ENCODE results near the gene CES2.
A peak's percentile ranks its signal among the peaks of the same experiment; 100 is the strongest.
"Not testable (repeated sequence)": the region's sequence is repeated elsewhere in the genome, so short reads cannot be mapped to it uniquely, and the experiment has no call there.

CES2 gene

GRCh38 chr16:66955363-66956153 lies 20.2 kb downstream of the CES2 start:
- not testable (repeated sequence) for DNase-seq

- DNase-seq = not testable (repeated sequence)
Measured at GRCh38 chr16:66956154-66956457, 20.8 kb downstream of the CES2 start.

- DNase-seq = no peak
Measured at GRCh38 chr16:66958857-66959703, 23.8 kb downstream of the CES2 start.

GRCh38 chr16:66959704-66960161 lies 24.4 kb downstream of the CES2 start:
- no peak for DNase-seq

- no peak for DNase-seq
Measured at GRCh38 chr16:66960270-66960669, 25.0 kb downstream of the CES2 start.

GRCh38 chr16:66961065-66961744 lies 25.9 kb downstream of the CES2 start, which contains the start of gene CES3:
Gene CES3, plus strand, starts transcription at chr16:66961266. Its CDS starts 42 bp downstream, at chr16:66961308.
- DNase-seq = no peak

DNA sequence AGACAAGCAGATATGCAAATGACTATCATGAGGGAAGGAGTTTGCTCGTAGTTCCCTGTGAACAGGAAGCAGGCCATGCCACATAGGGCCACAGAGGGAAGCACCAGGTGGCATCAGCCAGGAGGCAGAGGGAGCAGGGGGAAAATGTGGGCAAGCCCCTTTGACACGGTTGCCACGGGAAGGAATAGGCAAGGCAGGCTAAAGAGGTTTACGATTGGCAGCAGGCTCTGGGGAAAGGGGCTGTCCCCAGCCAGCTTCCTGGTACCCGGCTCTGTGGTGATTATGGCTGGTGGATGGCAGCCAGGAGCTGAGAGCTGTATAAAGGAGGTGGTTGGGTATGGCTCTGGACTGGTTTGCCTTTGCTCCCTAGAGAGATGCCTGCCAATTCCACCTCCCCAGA lies 26.6 kb downstream of the CES2 start:
- DNase-seq = no peak

DNA sequence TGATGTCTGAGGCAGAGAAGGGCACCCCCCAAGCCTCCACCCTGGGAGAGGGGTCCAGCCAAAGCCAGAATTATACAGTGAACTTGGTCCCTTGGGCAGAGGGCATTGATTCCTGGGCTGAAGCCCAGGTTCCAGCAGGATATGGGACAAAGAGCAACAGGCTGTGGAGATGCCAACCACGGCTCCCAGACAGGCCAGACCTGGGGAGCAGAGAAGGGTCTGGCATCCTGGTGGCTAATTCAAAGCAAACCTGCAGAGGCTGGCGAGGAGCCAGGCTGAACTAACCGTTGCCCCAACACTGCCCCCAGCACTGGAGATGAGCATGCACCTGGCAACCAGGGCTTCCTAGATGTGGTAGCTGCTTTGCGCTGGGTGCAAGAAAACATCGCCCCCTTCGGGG lies 28.7 kb downstream of the CES2 start:
- no peak for DNase-seq

DNA sequence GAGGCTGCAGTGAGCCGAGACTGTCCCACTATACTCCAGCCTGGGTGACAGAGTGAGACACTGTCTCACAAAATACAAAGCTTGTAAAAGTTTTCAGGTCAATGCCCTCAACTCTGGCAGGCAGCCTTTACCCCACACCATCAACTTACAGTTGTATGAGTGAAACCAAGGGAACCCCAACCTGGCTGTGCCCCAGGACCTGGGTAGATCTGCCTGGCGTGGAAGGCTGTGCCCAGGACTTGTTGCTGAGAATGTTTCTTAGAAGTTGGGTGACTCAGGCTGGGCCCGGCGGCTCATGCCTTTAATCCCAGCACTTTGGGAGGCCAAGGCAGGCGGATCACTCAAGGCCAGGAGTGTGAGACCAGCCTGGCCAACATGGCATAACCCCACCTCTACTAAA lies 33.5 kb downstream of the CES2 start:
- no peak for DNase-seq

DNA sequence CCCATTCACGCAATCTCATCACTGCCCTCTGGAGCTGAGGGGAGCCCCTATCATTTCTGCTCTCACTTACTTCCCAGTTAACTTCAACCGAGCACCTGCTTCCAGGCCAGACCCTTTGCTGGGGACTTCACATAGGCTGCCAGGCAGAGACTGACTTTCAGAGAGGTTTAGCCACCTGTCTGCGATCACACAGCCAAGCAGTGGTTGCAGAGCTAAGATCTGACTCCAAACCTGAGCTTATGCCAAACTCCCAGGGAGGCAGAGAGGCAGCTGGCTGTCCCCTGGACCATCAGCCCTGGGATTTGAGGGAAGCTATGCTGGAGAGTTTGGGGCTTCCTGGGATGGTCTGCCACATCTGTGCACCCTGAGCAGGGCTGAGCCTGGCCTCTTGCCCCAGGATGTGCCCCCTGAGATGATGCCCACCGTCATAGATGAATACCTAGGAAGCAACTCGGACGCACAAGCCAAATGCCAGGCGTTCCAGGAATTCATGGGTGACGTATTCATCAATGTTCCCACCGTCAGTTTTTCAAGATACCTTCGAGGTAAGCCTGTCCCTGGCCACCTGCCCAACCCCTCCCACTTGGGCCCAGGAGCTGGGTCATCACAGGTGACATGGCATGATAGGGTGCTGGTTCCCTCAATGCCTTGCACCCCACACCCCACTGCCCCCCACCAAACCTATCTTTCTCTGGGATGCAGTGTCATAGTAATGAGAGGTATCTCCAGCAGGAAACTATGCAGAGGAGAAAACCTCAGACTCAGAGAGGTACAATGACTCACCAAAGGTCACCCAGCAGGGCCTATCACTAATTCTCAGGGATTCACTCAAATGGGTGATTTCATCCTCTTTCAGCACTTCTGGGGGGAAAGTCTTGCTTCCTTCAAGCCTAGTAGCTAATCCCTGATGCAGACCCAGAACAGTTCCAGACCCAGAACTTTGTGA lies 35.7 kb downstream of the CES2 start:
- peak; percentile 29 for DNase-seq

DNA sequence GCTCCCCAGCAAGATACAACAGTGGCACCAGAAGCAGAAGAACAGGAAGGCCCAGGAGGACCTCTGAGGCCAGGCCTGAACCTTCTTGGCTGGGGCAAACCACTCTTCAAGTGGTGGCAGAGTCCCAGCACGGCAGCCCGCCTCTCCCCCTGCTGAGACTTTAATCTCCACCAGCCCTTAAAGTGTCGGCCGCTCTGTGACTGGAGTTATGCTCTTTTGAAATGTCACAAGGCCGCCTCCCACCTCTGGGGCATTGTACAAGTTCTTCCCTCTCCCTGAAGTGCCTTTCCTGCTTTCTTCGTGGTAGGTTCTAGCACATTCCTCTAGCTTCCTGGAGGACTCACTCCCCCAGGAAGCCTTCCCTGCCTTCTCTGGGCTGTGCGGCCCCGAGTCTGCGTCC lies 37.7 kb downstream of the CES2 start:
- DNase-seq = no peak

DNA sequence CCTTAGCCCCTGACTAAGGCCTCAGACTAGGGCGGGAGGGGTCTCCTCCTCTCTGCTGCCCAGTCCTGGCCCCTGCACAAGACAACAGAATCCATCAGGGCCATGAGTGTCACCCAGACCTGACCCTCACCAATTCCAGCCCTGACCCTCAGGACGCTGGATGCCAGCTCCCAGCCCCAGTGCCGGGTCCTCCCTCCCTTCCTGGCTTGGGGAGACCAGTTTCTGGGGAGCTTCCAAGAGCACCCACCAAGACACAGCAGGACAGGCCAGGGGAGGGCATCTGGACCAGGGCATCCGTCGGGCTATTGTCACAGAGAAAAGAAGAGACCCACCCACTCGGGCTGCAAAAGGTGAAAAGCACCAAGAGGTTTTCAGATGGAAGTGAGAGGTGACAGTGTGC lies 38.4 kb downstream of the CES2 start:
- no peak for DNase-seq

DNA sequence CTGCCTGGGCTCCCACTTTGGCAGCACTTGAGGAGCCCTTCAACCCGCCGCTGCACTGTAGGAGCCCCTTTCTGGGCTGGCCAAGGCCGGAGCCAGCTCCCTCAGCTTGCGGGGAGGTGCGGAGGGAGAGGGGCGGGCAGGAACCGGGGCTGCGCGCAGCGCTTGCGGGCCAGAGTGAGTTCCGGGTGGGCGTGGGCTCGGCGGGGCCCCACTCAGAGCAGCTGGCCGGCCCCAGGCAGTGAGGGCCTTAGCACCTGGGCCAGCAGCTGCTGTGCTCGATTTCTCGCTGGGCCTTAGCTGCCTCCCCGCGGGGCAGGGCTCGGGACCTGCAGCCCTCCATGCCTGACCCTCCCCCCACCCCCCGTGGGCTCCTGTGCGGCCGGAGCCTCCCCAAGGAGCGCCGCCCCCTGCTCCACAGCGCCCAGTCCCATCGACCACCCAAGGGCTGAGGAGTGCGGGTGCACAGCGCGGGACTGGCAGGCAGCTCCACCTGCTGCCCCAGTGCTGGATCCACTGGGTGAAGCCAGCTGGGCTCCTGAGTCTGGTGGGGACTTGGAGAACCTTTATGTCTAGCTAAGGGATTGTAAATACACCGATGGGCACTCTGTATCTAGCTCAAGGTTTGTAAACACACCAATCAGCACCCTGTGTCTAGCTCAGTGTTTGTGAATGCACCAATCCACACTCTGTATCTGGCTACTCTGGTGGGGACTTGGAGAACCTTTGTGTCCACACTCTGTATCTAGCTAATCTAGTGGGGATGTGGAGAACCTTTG lies 39.0 kb downstream of the CES2 start:
- DNase-seq = not testable (repeated sequence)

DNA sequence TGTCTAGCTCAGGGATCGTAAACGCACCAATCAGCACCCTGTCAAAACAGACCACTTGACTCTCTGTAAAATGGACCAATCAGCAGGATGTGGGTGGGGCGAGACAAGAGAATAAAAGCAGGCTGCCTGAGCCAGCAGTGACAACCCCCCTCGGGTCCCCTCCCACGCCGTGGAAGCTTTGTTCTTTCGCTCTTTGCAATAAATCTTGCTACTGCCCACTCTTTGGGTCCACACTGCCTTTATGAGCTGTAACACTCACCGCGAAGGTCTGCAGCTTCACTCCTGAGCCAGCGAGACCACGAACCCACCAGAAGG lies 39.6 kb downstream of the CES2 start:
- not testable (repeated sequence) for DNase-seq

- no peak for DNase-seq
Measured at GRCh38 chr16:66975302-66975893, 40.1 kb downstream of the CES2 start.

DNA sequence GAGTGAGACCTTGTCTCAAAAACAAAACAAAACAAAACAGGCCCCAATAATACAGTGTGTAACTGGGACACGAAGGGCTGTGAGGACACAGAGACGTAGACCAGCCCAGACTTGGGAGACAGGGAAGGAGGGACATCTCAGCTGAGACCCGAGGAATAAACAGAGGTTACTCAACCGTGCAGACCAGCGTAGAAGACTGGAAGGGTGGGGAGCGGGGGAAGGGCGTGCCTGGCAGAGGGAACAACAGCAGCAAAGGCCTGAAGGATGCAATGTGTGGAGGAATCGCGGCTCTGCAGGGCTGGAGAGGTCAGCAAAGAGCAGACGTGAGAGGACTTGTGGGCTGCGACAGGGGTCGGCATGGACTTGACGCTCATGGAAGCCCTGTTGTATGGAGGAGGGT lies 41.4 kb downstream of the CES2 start:
- no peak for DNase-seq

- DNase-seq = peak; percentile 65
Measured at GRCh38 chr16:66977341-66978113, 42.2 kb downstream of the CES2 start.

DNA sequence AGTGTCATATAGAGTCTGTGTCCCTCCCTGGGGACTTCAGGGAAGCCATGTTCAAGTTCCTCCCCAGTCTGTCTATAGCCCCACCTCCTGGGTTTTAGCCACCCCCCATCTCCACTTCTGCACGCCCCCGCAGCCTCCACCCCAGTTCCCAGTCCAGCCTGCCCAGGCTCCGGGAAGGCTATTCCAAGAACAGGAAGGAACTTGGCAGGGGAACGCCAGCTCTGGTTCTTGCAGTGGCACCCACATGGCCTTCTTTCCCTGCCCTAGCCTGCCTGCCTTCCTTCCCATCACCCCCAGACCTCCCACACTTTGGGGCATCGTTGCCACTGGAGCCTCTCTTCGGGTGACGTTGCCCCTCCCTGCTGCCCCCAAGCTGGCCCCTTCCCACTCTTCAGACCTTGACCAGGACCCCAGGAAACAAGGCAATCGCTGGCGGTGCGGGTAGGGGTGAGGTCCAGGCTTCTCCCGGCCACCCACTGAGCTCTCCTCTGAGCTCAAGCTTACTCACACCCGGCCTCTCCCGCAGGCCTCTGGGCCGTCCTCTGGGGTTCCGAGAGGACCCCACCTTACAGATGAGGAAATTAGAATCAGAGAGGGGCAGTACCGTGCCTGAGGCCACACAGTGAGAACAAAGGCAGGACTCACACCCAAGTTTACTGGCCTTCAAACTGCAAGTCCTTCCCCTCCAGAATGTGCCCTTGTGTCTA lies 43.8 kb downstream of the CES2 start:
- DNase-seq = no peak

- no peak for DNase-seq
Measured at GRCh38 chr16:66983033-66983432, 47.7 kb downstream of the CES2 start.

DNA sequence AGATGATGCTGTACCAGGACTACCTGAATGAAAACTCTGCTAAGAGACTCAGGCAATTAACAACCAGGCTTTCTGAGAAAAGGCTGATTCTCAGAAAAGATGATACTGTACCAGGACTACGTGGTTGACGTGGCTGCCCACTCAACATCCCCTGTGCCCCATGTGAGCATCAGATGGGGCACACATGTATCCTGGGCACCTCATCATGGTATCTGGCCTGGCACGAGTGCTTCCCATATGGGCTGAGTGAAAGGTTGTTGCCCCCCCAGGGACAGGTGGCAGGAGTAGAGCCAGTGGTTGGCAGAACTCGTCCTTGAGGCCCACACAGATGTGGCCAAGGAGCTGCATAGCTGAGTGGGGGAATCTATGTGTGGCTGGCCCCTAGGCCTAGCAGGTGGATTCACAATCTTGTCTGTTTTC lies 49.6 kb downstream of the CES2 start:
- no peak for DNase-seq
